ENCODE measurements around the gene SLC15A1. TPM values are rescaled to one million over a fixed set of nuclear protein-coding genes. Genes with fewer than 3 reads are reported as not detected.

Gene SLC15A1
- total and polyA plus RNA-seq, 8 donors, result 0.15 to 9.9 (median 0.19) TPM; not detected in 5

- Histone ChIP-seq H3K36me3 (no peaks in the 10 kb centered on the region), H3K27me3 (peaks cover 0 to 4% (median 0%) of the 10 kb centered on the region in 3 donors), H3K4me1 (no peaks in the 10 kb centered on the region), H3K27ac (no peak overlapping the region), H3K4me3 (no peak overlapping the region), H3K9me3 (no peaks in the 10 kb centered on the region)
- no peak for TF ChIP-seq EP300 (IDR thresholded peaks at IDR 0.05)
- no peak for TF ChIP-seq CTCF (IDR thresholded peaks at IDR 0.05)
- TF ChIP-seq POLR2AphosphoS5 (IDR thresholded peaks at IDR 0.05), result no peak
- TF ChIP-seq POLR2A (IDR thresholded peaks at IDR 0.05), result no peak
- WGBS, 5 donors, result 68 to 88% (median 87%) methylated on average over 5 of the region's 5 CpGs
- intact Hi-C loops (cut with DNase I; ENCODE audit: low total_unique reads), result no loop called here
- no peak for DNase-seq
Measured at GRCh38 chr13:98776644-98777043, 24.2 kb upstream of the SLC15A1 start.

- no peak for TF ChIP-seq POLR2AphosphoS5 (IDR thresholded peaks at IDR 0.05)
- no peak for TF ChIP-seq POLR2A (IDR thresholded peaks at IDR 0.05)
- TF ChIP-seq CTCF (IDR thresholded peaks at IDR 0.05), result no peak
- TF ChIP-seq EP300 (IDR thresholded peaks at IDR 0.05), result no peak
- intact Hi-C loops (cut with DNase I; ENCODE audit: low total_unique reads), result no loop called here
- Histone ChIP-seq H3K36me3 (no peaks in the 10 kb centered on the region), H3K4me1 (no peaks in the 10 kb centered on the region), H3K27ac (no peak overlapping the region), H3K27me3 (peaks cover 0 to 4% (median 0%) of the 10 kb centered on the region in 3 donors), H3K9me3 (no peaks in the 10 kb centered on the region), H3K4me3 (no peak overlapping the region)
- peak; percentile 36 to 37 for DNase-seq
- WGBS, 5 donors, result 71 to 81% (median 76%) methylated on average over 22 of the region's 22 CpGs
Measured at GRCh38 chr13:98775844-98776598, 23.5 kb upstream of the SLC15A1 start.

GRCh38 chr13:98775386-98775785, 22.9 kb upstream of the SLC15A1 start:
- Histone ChIP-seq H3K27ac (no peak overlapping the region), H3K27me3 (peaks cover 0 to 4% (median 0%) of the 10 kb centered on the region in 3 donors), H3K9me3 (no peaks in the 10 kb centered on the region), H3K36me3 (no peaks in the 10 kb centered on the region), H3K4me1 (no peaks in the 10 kb centered on the region), H3K4me3 (no peak overlapping the region)
- intact Hi-C loops (cut with DNase I; ENCODE audit: low total_unique reads), result no loop called here
- DNase-seq, result no peak
- 80 to 89% (median 84%) methylated on average over 15 of the region's 15 CpGs for WGBS, 5 donors
- TF ChIP-seq POLR2A (IDR thresholded peaks at IDR 0.05) (no peak), EP300 (IDR thresholded peaks at IDR 0.05) (no peak), POLR2AphosphoS5 (IDR thresholded peaks at IDR 0.05) (no peak), CTCF (IDR thresholded peaks at IDR 0.05) (no peak)

GRCh38 chr13:98774776-98775175, 22.3 kb upstream of the SLC15A1 start:
- TF ChIP-seq POLR2AphosphoS5 (IDR thresholded peaks at IDR 0.05) (no peak), CTCF (IDR thresholded peaks at IDR 0.05) (no peak), POLR2A (IDR thresholded peaks at IDR 0.05) (no peak), EP300 (IDR thresholded peaks at IDR 0.05) (no peak)
- no peaks in the 10 kb centered on the region for H3K4me1 ChIP-seq
- H3K27me3 ChIP-seq, result peaks cover 0 to 4% (median 0%) of the 10 kb centered on the region in 3 donors
- no peak for DNase-seq
- intact Hi-C loops (cut with DNase I; ENCODE audit: low total_unique reads), result no loop called here
- H3K27ac ChIP-seq, result no peak overlapping the region
- no peak overlapping the region for H3K4me3 ChIP-seq
- H3K36me3 ChIP-seq, result no peaks in the 10 kb centered on the region
- H3K9me3 ChIP-seq, result no peaks in the 10 kb centered on the region
- WGBS, 5 donors, result 75 to 94% (median 89%) methylated on average over 8 to 9 of the region's 9 CpGs
